Stimulated activated CD4-positive, alpha-beta T cell treated with anti-CD3 and anti-CD28 coated beads, TNF-alpha, amount 100 ng/mL, for 24 hours (primary cell): ENCODE measurements around the gene MAS1L.

ENCODE experiments used
- DNase-seq, 3 experiments: peaks; one replicate each; pipeline ENCODE4 v3.0.0-alpha.2; 2020; ENCODE audit warnings: low read depth in 3 of 3

The MAS1L gene

GRCh38 chr6:29487660-29488059 is at the start of gene MAS1L:
Gene MAS1L, minus strand, starts transcription at chr6:29487956. Its CDS starts 54 bp downstream, at chr6:29487902.
- DNase-seq: no peak

GRCh38 chr6:29532320-29532951 is 44.7 kb upstream of the MAS1L start:
- no peak for DNase-seq

- peak in 1 of 3 experiments; percentile 41 for DNase-seq
Measured at GRCh38 chr6:29531668-29532067, 43.9 kb upstream of the MAS1L start.

GRCh38 chr6:29530671-29531310 is 43.0 kb upstream of the MAS1L start:
- DNase-seq: no peak

- DNase-seq: no peak
Measured at GRCh38 chr6:29529956-29530355, 42.2 kb upstream of the MAS1L start.

- DNase-seq: no peak
Measured at GRCh38 chr6:29528988-29529560, 41.3 kb upstream of the MAS1L start.

- no peak for DNase-seq
Measured at GRCh38 chr6:29528300-29528931, 40.7 kb upstream of the MAS1L start.

- DNase-seq: no peak
Measured at GRCh38 chr6:29527564-29527963, 39.8 kb upstream of the MAS1L start.

- no peak for DNase-seq
Measured at GRCh38 chr6:29527126-29527525, 39.4 kb upstream of the MAS1L start.

- DNase-seq: no peak
Measured at GRCh38 chr6:29525311-29525639, 37.5 kb upstream of the MAS1L start.

GRCh38 chr6:29524444-29525310 is 36.9 kb upstream of the MAS1L start:
- DNase-seq: no peak

GRCh38 chr6:29524044-29524443 is 36.3 kb upstream of the MAS1L start:
- no peak for DNase-seq

GRCh38 chr6:29522227-29522626 is 34.5 kb upstream of the MAS1L start:
- no peak for DNase-seq

GRCh38 chr6:29521006-29521680 is 33.4 kb upstream of the MAS1L start:
- DNase-seq: no peak

- no peak for DNase-seq
Measured at GRCh38 chr6:29520232-29520631, 32.5 kb upstream of the MAS1L start.

- no peak for DNase-seq
Measured at GRCh38 chr6:29519291-29520010, 31.7 kb upstream of the MAS1L start.

GRCh38 chr6:29517728-29518440 is 30.1 kb upstream of the MAS1L start:
- no peak for DNase-seq

- DNase-seq: no peak
Measured at GRCh38 chr6:29517245-29517644, 29.5 kb upstream of the MAS1L start.

- peak in 1 of 3 experiments; percentile 21 for DNase-seq
Measured at GRCh38 chr6:29516108-29516507, 28.4 kb upstream of the MAS1L start.

GRCh38 chr6:29510746-29511300 is 23.1 kb upstream of the MAS1L start:
- no peak for DNase-seq
